Liver (tissue), 9 donors: ENCODE results near the gene BCAS2. TPM values are rescaled to one million over a fixed set of nuclear protein-coding genes. Genes with fewer than 3 reads are reported as not detected.

Experiments
- DNase-seq: peaks from one replicate; pipeline ENCODE4 v3.0.0-alpha.2; 2017; ENCODE audit warnings: low spot score
- H3K27ac ChIP-seq, 2 donors: one replicate each; pipeline ENCODE4 v1.7.0; 2013; ENCODE audit warnings: inconsistent platforms in 2 of 2, low read length in 2 of 2, control low read depth in 1 of 2, low read depth in 1 of 2, mild to moderate bottlenecking in 1 of 2
- H3K27me3 ChIP-seq, 4 donors: one replicate each; pipeline versions ENCODE4 v1.6.1 to v1.7.0; 2013; ENCODE audit warnings: low read length in 3 of 4, inconsistent platforms in 1 of 4, mild to moderate bottlenecking in 1 of 4, moderate library complexity in 1 of 4; ENCODE audit not compliant: control insufficient read depth in 4 of 4, insufficient read depth in 4 of 4
- H3K36me3 ChIP-seq, 4 donors: one replicate each; pipeline versions ENCODE4 v1.6.1 to v1.7.0; 2013; ENCODE audit warnings: low read length in 3 of 4, mild to moderate bottlenecking in 3 of 4, low read depth in 1 of 4, moderate library complexity in 1 of 4; ENCODE audit not compliant: control insufficient read depth in 4 of 4, insufficient read depth in 3 of 4
- H3K4me1 ChIP-seq, 4 donors: one replicate each; pipeline versions ENCODE4 v1.6.1 to v1.7.0; 2013; ENCODE audit warnings: low read length in 3 of 4, mild to moderate bottlenecking in 3 of 4, moderate library complexity in 1 of 4; ENCODE audit not compliant: control insufficient read depth in 4 of 4, insufficient read depth in 4 of 4
- H3K4me3 ChIP-seq, 3 donors: one replicate each; pipeline versions ENCODE4 v1.6.1 to v1.7.0; 2013; ENCODE audit warnings: low read length in 3 of 3, control low read depth in 1 of 3, low read depth in 1 of 3, mild to moderate bottlenecking in 1 of 3
- H3K9ac ChIP-seq, 2 donors: one replicate each; pipeline ENCODE4 v1.7.0; 2013; ENCODE audit warnings: low read length in 2 of 2, mild to moderate bottlenecking in 2 of 2, moderate library complexity in 2 of 2, control low read depth in 1 of 2, low read depth in 1 of 2
- H3K9me3 ChIP-seq, 4 donors: one replicate each; pipeline versions ENCODE4 v1.6.1 to v1.7.0; 2013; ENCODE audit warnings: low read length in 3 of 4; ENCODE audit not compliant: control insufficient read depth in 4 of 4
- FOXA1 ChIP-seq: IDR thresholded peaks from 2 replicates; pipeline ENCODE4 v1.6.1; 2016; ENCODE audit warnings: antibody characterized with exemption
- FOXA2 ChIP-seq: IDR thresholded peaks from 2 replicates; pipeline ENCODE4 v1.6.1; 2016; ENCODE audit warnings: antibody characterized with exemption
- GABPA ChIP-seq, 2 donors: IDR thresholded peaks in 1 of 2; conservative IDR thresholded peaks in 1 of 2; 2 replicates each; pipeline ENCODE4 v1.6.1; 2016; ENCODE audit warnings: antibody characterized with exemption in 2 of 2, mild to moderate bottlenecking in 1 of 2, moderate library complexity in 1 of 2
- HNF4A ChIP-seq, 2 donors: conservative IDR thresholded peaks; 2 replicates each; pipeline ENCODE4 v1.6.1; 2016; ENCODE audit warnings: antibody characterized with exemption in 2 of 2, mild to moderate bottlenecking in 2 of 2
- HNF4G ChIP-seq: IDR thresholded peaks from 2 replicates; pipeline ENCODE4 v1.6.1; 2016; ENCODE audit warnings: antibody characterized with exemption
- JUND ChIP-seq, 2 donors: IDR thresholded peaks; 2 replicates each; pipeline ENCODE4 v1.6.1; 2016; ENCODE audit warnings: antibody characterized with exemption in 2 of 2
- MAX ChIP-seq: IDR thresholded peaks from 2 replicates; pipeline ENCODE4 v1.6.1; 2016; ENCODE audit warnings: antibody characterized with exemption
- RAD21 ChIP-seq, 2 donors: IDR thresholded peaks; 2 replicates each; pipeline ENCODE4 v1.6.1; 2016; ENCODE audit warnings: antibody characterized with exemption in 2 of 2, mild to moderate bottlenecking in 2 of 2
- REST ChIP-seq: IDR thresholded peaks from 2 replicates; pipeline ENCODE4 v1.6.1; 2016; ENCODE audit warnings: antibody characterized with exemption, mild to moderate bottlenecking
- RXRA ChIP-seq, 2 donors: IDR thresholded peaks; 2 replicates each; pipeline ENCODE4 v1.6.1; 2017 to 2018; ENCODE audit warnings: antibody characterized with exemption in 2 of 2, mild to moderate bottlenecking in 1 of 2
- SP1 ChIP-seq: IDR thresholded peaks from 2 replicates; pipeline ENCODE4 v1.6.1; 2018; ENCODE audit warnings: antibody characterized with exemption, mild to moderate bottlenecking
- TAF1 ChIP-seq: conservative IDR thresholded peaks from 2 replicates; pipeline ENCODE4 v1.6.1; 2016; ENCODE audit warnings: antibody characterized with exemption, mild to moderate bottlenecking
- WGBS: extraction: QIAGEN DNeasy Blood & Tissue Kit; methylation state at CpG from one replicate; pipeline ENCODE4 v1.1.7; 2013; 5-methylcytosine and 5-hydroxymethylcytosine counted together
- polyA plus RNA-seq, 2 donors: library from polyadenylated mRNA; stranded (reverse) in 1 of 2; unstranded in 1 of 2; fragments of 200-250 nt in 1 of 2; fragments of >200 nt in 1 of 2; fragmentation: Nextera tagmentation in 1 of 2; extraction: Ambion mirVana in 1 of 2; gene quantifications; one replicate each; pipeline versions ENCODE4 v1.2.1 to v1.2.3, GENCODE V29; 2013 to 2015
- total RNA-seq, 2 donors: library from RNA; depleted of rRNA; stranded (reverse); fragments of >200 nt; gene quantifications; one replicate each; pipeline ENCODE4 v1.2.3, GENCODE V29; 2014
- donor health status: healthy.
- donor health status: healthy.
- donor health status: healthy.
- donor health status: healthy.
- donor health status: healthy.

Gene BCAS2
- total and polyA plus RNA-seq, 4 donors = 15.7 to 33.5 (median 18.0) TPM

- no peaks in the 10 kb centered on the region for H3K4me1 ChIP-seq
- peaks cover 0 to 3% (median 0%) of the 10 kb centered on the region in 4 donors for H3K36me3 ChIP-seq
- H3K9me3 ChIP-seq = no peaks in the 10 kb centered on the region
- 94% methylated on average over 3 of the region's 3 CpGs for WGBS
- H3K27ac ChIP-seq = no peak overlapping the region
- TF ChIP-seq MAX = no peak
- no peak for TF ChIP-seq FOXA2
- no peak for TF ChIP-seq JUND (IDR thresholded peaks at IDR 0.05)
- no peak for TF ChIP-seq TAF1
- no peak for DNase-seq
- no peak overlapping the region for H3K9ac ChIP-seq
- H3K27me3 ChIP-seq = no peaks in the 10 kb centered on the region
- H3K4me3 ChIP-seq = no peak overlapping the region
These were observed 27.6 kb upstream of the BCAS2 start for GRCh38 chr1:114609026-114609425.

GRCh38 chr1:114607223-114607622, 25.8 kb upstream of the BCAS2 start:
- peaks cover 0 to 4% (median under 1%) of the 10 kb centered on the region in 4 donors for H3K36me3 ChIP-seq

GRCh38 chr1:114597949-114598348, 16.5 kb upstream of the BCAS2 start:
- Histone ChIP-seq H3K36me3 (peaks cover 5 to 33% (median 12%) of the 10 kb centered on the region in 4 donors), H3K9me3 (no peaks in the 10 kb centered on the region), H3K27me3 (no peaks in the 10 kb centered on the region), H3K4me1 (no peaks in the 10 kb centered on the region), H3K9ac (no peak overlapping the region), H3K27ac (no peak overlapping the region), H3K4me3 (no peak overlapping the region)
- TF ChIP-seq FOXA1 (no peak), SP1 (no peak)
- no peak for DNase-seq
- WGBS = 83% methylated on average over 1 of the region's 1 CpG

More at GRCh38 chr1:114607223-114607622, 25.8 kb upstream of the BCAS2 start:
- TF ChIP-seq RAD21 (IDR thresholded peaks at IDR 0.05) (no peak), SP1 (no peak), GABPA (IDR thresholded peaks at IDR 0.05 in 1 of 2, conservative IDR thresholded peaks at IDR 0.05 in 1 of 2) (no peak), REST (no peak), FOXA1 (no peak), HNF4G (no peak), RXRA (IDR thresholded peaks at IDR 0.05) (no peak), HNF4A (conservative IDR thresholded peaks at IDR 0.05) (no peak)
- no peaks in the 10 kb centered on the region for H3K9me3 ChIP-seq
- no peak overlapping the region for H3K4me3 ChIP-seq
- H3K27me3 ChIP-seq = no peaks in the 10 kb centered on the region
- H3K27ac ChIP-seq = no peak overlapping the region
- no peak for DNase-seq
- no peaks in the 10 kb centered on the region for H3K4me1 ChIP-seq
- WGBS = 85% methylated on average over 1 of the region's 1 CpG
- no peak overlapping the region for H3K9ac ChIP-seq
